AG09309 (cell line): Measurements from ENCODE around the gene RHBDL3.

Source experiments
- DNase-seq: peaks from one replicate; pipeline ENCODE4 v3.0.0-alpha.2; 2010; ENCODE audit warnings: low read depth
- H3K4me3 ChIP-seq: 2 replicates; pipeline ENCODE4 v1.5.1; 2011; ENCODE audit warnings: mild to moderate bottlenecking, low read depth, low read length, moderate library complexity; ENCODE audit not compliant: control insufficient read depth
- TF ChIP-seq, protein P1 (sequence below): IDR thresholded peaks from 2 replicates; pipeline ENCODE4 v1.5.1; 2011; ENCODE audit warnings: mild to moderate bottlenecking, low read depth, low read length, inconsistent platforms; ENCODE audit not compliant: insufficient read depth, control insufficient read depth; ENCODE audit errors: missing control alignments

Gene RHBDL3

DNA sequence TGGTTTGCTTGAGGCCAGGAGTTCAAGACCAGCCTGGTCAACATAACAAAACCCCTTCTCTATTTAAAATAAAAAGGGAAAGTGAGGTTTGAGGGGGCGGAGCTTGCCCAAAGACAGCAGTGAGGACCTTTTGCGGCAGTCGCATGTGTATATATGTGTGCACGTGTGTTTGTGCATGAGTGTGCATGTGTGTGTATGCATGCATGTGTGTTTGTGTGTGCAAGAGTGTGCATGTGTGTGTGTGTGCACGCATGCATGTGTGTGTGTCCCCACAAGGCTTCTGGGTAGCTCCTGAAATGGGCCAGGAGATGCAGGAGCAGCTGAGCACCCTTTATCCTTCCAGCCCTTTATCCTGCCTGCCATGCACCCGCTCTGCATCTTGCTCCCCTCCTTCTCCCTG is 9.0 kb downstream of the RHBDL3 start:
- DNase-seq: no peak
- TF ChIP-seq, protein P1, sequence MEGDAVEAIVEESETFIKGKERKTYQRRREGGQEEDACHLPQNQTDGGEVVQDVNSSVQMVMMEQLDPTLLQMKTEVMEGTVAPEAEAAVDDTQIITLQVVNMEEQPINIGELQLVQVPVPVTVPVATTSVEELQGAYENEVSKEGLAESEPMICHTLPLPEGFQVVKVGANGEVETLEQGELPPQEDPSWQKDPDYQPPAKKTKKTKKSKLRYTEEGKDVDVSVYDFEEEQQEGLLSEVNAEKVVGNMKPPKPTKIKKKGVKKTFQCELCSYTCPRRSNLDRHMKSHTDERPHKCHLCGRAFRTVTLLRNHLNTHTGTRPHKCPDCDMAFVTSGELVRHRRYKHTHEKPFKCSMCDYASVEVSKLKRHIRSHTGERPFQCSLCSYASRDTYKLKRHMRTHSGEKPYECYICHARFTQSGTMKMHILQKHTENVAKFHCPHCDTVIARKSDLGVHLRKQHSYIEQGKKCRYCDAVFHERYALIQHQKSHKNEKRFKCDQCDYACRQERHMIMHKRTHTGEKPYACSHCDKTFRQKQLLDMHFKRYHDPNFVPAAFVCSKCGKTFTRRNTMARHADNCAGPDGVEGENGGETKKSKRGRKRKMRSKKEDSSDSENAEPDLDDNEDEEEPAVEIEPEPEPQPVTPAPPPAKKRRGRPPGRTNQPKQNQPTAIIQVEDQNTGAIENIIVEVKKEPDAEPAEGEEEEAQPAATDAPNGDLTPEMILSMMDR: no peak
- no peak overlapping the region for H3K4me3 ChIP-seq

DNA sequence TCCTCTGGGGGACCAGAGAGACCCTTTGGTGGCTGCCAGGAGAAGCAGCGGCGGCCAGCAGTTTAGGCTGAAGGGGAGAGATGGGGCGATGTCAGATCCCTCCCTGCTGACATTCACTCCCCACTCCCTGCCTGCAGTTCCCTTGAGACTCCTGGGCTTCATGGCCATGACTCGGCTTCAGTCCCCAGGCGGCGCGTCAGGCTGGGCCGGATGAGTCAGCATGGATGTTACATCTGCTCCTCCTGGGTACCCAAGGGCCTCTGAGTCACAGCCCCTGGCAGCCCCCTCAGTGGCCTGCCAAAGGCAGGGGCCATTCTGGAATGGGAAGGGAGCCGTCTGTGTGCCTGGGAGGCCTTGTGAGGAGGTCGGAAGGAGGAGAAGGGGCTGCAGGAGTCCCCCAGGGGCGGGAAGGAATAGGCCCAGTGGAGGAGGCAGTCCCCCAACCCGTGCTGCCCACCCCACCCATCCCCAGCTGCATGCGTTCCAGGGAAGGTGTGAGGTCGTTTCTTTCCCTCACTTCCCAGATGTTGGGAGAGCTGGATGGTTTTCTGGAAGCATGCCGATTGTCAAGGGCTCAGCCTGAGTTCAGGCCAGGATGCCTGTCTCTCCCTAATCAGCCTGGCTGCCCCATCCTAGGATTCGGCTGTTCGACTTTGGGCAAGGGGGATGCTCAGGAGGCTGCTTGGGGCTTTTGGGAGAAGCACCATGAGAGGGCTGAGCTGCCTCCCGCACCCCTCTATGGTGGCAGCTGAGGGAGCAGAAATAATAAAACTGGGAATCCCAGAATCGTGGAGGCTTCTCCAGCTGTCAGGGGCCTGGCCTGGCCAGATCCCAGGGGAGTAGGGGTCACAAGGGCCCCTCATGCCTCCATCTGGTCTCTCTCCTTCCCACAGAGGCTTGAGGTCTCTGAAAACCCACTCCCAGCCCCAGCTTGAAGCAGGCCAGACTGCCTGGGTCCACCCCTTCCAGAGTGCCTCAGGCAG is 9.7 kb downstream of the RHBDL3 start:
- no peak overlapping the region for H3K4me3 ChIP-seq
- TF ChIP-seq, protein P1: no peak
- peak; percentile 40 for DNase-seq

DNA sequence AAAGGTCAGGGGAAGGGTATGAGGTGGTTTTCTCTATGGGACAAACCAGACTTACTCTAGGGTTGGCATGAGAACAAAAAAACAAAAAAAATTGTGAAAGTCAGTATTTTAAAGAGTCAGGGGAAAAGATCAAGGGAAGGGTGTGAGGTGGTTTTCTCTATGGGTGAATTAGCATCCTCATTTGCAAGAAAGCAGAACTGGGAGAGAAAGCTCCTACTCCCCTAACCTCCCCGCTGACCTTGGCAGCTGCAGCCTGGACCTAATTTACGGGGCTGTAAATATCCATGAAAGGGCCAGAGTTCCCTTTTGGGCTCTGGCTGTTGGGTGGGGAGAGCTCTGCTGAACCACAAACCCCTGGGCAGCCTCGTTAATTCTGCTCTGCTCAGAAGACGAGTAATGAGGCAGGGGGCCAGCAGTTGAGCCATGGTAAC is 10.6 kb downstream of the RHBDL3 start:
- TF ChIP-seq, protein P1: no peak

DNA sequence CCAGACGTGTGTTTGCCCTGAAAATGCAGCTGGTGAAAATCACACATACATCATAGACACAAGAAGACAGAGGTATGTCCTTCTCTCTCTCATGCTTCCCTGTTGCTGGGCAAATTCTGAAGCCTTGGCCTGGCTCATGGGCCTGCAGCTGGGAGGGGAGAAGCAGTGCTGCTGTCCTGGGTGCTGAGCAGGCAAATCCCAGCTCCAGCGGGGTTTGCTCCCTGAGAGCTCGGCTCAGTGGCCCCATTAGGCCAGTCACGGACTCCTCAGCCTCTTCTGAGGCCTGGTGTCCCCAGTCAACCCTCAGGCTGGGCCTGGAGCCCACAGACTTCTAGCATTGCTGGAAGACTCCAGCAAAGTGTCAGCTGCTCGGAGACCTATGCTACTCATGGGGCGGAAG is 11.7 kb downstream of the RHBDL3 start:
- DNase-seq: no peak
- H3K4me3 ChIP-seq: no peak overlapping the region
- TF ChIP-seq, protein P1: no peak

More for the DNA sequence above, 10.6 kb downstream of the RHBDL3 start:
- H3K4me3 ChIP-seq: no peak overlapping the region
- DNase-seq: no peak

DNA sequence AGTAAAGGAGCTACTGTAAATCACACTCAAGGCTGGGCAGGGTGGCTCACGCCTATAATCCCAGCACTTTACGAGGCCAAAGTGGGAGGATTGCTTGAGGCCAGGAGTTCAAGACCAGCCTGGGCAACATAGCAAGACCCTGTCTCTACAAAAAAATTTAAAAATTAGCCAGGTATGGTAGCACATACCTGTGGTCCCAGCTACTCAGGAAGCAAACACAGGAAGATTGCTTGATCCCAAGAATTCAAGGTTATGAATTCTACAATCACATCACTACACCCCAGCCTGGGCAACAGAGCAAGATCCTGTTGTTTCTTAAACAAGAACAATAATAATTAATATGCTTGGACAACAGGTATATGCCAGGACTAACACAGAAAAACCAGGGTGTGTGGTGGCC is 13.2 kb downstream of the RHBDL3 start:
- TF ChIP-seq, protein P1: no peak
- DNase-seq: no peak
- H3K4me3 ChIP-seq: no peak overlapping the region

DNA sequence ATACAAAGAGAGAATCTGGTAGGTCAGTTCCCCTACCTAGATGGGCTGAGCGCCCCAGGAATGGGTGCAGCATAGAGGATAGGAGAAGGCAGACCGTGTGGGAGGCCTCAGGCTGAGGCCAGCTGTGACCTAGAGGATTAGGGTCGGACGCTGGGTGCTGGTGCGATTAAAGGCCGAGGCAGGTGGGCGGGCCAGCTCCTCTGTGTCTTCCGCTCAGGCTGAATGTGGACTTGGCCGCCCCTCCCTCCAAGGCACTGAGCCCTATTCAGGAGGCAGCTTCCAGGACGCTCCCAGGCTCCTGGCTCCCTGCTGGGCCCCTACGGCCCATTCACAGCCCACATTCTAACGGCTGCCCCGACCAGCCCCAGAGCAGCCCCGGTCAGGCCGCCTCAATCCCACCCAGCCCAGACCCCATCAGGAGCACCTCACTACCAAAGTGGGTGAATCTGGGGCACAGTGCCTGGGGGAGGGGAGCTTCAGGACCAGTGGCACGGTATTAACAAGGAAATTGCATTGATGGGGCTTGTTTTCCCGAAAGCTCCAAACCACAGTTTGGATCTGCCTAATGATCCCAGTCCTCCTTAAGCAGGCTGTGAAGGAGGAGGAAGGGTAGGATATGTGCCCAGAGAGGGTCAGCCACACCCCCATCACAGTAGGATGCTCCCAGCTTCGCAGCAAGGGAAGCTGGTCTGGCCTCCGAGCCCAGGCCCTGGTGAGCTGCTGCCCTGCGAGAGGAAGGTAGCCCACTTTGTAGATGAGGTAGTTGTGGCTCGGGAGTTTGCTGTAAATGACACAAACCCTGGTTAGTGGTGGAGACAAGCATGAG is 14.5 kb downstream of the RHBDL3 start:
- TF ChIP-seq, protein P1: no peak
- DNase-seq: no peak
- no peak overlapping the region for H3K4me3 ChIP-seq
